Measurements from ENCODE around the gene PPP6R2.

- no peak for TF ChIP-seq CTCF (IDR thresholded peaks at IDR 0.05)
- TF ChIP-seq POLR2A (IDR thresholded peaks at IDR 0.05), result no peak
Measured at GRCh38 chr22:50294319-50294656, 48.8 kb upstream of the PPP6R2 start.
